NK-92 (cell line): Measurements from ENCODE around the gene SPATA16.
"Not testable (repeated sequence)": the region's sequence is repeated elsewhere in the genome, so short reads cannot be mapped to it uniquely, and the experiment has no call there.

ENCODE experiments used
- DNase-seq: peaks from one replicate; lab custom pipeline; 2025; ENCODE audit not compliant: unreplicated experiment; lab: John Stamatoyannopoulos, UW

SPATA16 gene

DNA sequence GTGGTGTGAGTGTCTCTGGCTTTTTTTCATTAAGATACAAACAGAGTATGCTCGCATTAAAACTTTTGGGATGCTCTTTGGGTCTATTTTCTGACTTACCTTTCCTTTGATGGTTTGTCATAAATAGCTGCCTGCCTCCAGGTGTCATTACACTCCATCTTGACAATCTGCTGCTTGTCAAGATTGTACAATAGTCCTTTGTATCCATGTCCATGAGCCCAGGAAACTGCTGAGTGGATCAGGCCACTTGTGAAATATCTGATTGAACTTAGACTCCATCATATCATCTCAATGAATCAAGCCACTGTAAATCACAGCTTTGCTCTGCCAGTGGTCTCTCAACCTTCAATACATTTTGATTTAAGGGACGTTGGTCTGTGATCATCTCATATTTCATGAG is 255.3 kb downstream of the SPATA16 start:
- no peak for DNase-seq

DNA sequence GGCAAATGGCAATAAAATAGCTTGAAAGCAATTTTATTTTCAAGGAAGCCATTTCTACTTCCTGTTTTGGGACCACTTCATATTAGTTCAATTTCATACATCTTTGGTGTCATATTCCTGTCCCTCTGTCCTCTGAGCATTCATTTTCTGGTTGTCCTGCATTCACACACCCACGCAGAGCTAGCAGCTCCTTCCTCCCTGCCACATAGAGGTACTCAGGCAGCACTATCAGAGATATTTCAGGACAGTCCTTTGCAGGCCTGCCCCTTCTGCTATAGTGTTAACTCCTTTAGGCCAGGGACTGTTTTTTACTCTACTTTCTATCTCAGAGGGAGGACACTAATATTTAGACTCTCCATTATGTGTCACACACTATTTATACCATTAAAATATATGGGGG is 258.5 kb downstream of the SPATA16 start:
- no peak for DNase-seq

DNA sequence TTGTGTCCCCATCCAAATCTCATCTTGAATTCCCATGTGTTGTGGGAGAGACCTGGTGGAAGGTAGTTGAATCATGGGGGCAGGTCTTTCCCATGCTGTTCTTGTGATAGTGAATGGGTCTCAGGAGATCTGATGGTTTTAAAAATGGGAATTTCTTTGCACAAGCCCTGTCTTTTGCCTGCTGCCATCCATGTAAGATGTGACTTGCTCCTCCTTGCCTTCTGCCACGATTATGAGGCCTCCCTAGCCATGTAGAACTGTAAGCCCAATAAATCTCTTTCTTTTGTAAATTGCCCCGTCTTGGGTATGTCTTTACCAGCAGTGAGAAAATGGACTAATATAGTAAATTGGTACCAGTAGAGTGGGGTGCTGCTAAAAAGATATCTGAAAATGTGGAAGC is 261.7 kb downstream of the SPATA16 start:
- not testable (repeated sequence) for DNase-seq

DNA sequence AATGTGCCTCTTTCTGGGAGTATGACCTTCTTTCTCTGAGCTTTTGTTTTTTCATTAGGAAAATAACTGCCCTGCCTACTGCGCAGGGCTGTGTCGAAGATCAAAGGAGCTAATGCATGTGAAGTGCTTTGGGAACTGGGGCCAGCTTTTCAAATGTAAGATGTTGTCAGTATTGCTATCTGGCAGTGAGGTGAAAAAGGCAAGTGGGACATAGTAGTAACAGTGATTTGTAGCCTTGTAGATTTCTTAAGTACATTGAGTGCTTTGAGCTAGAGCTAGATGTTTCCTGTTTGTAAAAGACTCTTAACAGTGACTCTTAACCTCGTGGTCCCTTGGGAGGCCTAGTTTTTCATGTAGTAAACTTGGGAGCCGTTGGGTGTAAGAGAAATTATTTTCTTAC is 264.0 kb downstream of the SPATA16 start:
- no peak for DNase-seq

DNA sequence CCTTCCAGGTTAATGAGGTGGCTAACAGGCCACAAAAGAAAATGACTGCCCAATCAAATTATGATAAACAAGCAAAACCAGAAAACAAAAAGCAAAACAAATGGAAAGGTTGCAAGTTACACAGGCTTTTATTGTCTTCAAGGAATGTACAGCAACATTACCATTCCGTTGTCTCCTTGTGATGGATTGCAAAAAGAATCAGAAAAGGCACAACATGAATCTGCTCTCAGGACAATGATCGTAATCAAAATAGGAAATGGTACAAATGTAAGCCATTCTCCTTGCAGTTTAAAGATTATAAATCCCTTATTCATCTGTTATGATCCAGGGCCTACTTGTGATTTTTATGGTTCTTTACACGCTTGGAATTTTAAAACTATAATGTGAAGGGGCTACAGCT is 264.7 kb downstream of the SPATA16 start:
- no peak for DNase-seq

DNA sequence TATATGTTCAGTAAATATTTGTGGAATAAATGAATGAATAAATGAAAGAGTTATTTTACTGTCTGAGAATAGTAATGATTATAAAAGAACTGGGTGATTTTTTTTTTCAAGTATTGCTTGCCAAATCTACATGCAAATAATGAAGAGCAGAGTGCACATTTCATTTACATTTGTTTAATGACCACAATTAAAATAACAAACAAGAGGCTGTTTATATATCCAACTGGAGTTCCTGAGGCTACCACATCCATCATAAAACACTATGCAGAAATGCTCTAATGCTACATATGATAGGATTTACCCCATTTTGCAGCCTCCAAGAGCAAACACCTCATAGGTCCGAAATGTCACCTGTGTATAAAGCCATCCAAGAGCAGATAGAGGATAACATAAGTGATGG is 266.0 kb downstream of the SPATA16 start:
- DNase-seq: no peak

DNA sequence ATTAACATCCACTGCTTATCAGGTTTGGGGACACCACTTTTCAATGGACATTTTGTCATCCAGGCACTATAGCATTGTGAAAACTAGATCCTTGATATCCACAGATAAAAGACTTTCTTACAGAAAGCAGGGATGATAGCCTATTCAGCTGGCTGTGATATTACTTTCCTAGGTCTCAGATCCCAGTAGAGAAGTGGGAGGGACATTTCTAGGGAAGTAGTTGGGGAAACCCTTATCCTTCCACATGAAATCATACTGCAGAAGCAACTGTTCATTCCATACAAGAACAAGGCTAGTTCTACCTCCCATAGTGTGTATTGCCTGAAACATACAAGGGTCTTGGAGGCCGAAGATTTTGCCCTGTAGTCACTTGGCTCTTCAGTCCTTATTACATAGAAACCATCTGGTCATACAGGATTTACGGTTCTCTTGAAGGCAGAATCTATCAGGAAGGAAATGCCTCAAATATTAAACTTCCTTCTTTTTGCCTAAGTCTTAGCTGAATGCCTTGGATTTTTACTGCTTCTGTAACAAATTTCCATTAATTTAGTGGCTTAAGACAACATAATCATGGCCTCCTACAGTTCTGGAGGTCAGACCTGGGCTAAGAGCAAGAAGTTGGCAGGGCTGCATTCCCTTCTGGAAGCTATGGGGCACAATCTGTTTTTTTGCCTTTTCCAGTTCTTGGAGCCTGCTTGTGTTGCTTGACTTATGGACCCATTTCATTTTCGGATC is 271.1 kb downstream of the SPATA16 start:
- DNase-seq: no peak

DNA sequence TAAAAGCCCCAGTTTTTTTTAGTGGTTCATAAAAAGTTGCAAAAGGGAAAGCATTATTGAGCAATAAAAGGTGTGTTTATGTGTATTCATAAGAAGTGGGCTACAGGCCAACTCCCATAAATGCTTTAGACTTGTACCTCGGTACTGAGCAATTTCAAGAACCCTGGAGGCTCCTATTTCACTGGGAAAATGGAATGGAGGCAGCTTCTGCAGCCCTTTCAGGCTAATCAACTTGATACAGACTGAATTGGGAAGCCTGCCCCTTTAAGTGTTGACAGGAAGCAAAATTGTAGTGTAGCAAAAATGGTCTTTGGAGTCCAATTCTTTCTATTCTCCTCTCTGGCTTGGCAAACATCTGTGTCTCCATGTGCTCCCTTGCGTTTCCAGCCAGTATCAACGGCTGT is 271.7 kb downstream of the SPATA16 start:
- DNase-seq: no peak

DNA sequence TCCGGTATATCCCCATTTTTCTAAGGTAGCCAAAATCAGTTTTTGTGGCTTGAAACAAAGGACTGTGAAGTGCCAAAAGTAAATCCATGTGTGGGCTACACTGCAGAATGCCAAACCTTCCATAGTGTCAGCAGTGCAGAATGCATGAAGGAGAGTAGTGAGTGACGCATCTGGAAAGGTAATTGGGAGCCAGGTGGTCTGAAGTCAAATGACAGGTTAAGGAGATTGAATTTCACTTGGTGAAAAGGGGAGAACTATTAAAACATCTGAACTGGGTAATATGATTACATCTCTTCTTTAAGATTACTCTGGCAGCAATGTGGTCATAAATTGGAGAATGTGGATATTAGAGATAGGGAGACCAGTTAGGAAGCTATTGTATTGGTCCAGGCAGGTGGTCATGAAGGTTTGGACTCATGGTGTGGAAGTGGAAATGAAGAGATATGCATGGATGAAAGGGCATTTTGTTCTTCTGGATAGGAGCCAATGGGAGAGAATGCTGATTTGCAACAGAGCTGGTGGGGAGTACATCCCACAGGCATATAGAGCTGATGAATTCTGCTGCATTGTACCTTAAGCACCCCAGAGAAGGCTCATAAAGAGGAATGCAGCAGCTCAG is 272.3 kb downstream of the SPATA16 start:
- DNase-seq: no peak

DNA sequence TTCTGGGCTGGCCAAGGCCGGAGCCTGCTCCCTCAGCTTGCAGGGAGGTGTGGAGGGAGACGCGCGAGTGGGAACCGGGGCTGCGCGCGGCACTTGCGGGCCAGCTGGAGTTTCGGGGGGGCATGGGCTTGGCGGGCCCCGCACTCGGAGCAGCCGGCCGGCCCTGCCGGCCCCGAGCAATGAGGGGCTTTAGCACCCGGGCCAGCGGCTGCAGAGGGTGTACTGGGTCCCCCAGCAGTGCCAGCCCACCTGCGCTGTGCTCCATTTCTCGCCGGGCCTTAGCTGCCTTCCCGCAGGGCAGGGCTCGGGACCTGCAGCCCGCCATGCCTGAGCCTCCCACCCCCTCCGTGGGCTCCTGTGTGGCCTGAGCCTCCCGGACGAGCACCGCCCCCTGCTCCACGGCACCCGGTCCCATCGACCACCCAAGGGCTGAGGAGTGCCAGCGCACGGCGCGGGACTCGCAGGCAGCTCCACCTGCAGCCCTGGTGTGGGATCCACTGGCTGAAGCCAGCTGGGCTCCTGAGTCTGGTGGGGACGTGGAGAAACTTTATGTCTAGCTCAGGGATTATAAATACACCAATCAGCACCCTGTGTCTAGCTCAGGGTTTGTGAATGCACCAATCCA is 274.2 kb downstream of the SPATA16 start:
- not testable (repeated sequence) for DNase-seq

DNA sequence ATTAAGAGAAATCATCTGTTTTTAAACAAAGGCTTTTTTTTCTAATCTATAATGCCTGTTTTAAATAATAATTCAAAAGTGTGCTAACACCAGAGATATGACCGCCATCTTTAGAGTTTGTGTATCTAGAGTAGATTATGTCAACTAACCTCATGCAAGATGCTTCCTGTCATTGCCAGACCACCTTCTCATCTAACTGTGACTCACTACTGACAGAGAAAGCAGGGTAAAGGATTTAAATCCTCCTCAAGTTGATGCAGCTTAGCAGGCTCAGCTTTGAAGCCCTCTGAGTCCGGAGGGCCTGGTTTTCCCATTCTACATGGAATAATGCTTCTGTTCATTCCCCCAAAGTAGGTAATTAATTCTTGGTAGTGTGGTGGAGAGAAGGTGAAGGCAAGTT is 282.0 kb downstream of the SPATA16 start:
- no peak for DNase-seq

DNA sequence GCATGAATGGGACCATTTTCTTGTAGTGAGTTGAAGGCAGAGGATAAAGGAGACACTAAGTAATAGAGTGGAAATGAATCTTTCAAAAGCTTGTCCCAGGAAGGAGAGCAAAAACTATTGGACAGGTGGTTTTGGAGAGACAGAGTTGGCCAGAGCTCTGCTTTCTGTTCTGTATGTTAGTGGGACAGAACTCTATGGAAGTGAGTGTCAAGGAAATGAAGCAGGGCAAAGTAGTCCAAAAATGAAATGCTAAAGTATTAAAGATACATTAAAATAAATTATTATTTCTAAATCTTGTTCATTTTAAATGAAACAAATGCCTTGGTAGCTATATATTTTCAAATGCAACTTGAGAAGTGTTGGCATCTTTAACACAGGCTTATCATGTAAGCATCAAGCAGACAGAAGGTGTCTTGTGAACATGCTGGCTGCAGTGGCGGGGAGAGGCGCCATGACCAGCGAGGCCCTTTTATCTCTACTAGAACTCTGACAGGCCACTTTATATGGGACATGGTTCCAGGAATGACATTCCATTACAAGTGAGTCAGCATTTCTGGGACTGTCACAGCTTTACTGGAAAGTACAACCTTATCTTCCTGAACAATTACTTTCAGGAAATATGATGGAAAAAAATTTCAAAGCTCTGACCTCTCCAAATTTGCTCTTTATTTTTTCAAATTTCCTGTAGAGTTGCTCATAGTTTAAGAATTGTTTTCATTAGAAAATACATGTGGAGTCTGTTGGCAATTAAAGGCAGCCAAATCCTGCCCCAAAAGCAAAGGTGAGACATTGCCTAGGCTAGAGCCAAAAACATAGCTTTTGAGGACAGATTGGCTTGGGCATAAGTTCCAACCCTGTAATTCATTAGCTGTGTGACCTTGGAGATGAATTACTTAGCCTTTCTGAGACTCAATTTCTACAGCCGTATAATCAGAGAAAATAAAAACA is 284.0 kb downstream of the SPATA16 start:
- no peak for DNase-seq

DNA sequence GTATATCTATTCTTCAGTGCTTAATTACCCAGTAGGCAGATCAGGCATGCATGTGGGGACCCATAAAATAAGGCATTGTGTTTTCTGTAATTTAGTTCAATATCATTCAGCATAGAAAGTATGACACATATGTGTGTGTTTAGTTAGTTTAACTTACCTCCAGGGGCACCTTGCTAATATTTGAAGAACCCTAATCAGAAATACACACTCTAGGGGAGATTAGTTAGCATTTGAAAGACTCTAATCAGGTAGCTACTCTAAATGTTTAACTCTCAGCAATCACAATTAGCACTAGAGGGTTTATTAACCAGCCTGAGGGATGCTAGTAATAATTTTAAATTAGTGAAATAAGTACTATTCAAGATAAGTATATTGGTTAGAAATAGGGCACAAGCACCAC is 286.0 kb downstream of the SPATA16 start:
- DNase-seq: no peak

DNA sequence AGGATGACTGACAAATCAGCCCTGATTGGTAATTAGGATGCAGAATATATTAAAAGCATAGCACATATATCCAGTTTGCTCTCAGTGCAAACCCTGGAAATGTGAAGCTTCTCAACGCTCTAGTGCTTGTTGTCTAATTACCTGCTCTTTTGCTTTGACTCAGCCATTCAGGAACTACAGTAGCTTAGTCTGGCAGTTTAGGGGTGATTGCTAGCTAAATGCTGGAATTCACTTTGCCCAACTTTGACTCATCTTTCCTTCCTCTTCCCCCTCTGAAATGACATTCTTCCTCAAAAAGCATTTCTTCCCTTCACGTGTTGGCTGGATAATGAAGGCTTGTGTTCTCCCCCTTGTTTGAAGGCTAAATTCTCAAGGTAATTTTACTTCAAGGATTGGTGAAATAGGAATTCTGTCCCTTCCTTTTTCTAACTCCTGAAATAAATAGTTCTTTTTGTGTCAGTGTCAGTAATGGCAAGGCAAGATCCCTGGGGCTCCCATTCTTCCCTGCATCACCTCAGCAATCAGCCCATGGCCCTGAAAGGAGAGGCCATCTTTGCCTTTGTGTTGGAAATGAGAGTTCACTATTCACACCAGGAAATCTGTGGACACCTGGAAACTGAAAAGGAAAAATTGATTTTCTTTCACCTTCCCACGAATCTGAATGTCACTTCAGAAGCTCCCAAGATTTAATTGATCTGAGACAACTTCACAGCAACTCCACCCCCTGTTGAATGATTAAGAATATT is 286.9 kb downstream of the SPATA16 start:
- DNase-seq: no peak

DNA sequence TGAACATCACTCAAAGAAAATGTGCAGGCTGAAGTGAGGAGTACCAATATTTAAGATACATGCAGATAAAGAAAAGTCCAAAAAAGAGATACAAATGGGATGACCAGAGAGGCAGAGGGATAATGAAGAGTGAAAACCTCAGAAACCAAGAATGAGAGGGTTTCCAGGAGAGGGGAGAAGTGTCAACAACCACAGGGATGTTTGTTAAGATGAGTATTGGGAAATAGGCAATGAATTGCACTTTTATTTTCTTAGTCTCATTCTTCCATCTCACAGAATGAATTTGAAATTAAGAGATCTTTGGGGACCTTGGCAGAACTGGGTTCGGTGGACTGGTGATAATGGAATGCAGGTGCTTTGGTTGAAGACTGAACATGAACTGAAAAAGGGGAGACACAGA is 288.0 kb downstream of the SPATA16 start:
- DNase-seq: no peak

DNA sequence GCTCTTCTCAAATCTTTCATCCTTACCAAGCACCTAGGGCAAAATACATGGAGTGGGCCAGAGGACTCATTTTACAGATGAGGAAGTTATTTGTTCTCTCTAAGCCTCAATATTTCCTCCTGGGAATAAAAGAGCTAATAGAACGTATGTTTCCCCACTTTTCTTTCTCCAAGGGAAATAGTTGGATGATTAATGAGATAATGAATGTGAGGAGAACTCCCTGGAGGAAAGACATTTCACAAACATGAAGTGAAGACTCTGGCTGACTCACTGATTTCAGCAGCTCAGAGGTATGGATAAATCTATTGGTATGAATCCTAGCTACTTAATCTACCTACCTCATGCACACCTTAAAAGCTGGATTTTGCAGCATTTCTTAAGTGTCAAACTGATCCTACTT is 292.1 kb downstream of the SPATA16 start:
- DNase-seq: no peak

DNA sequence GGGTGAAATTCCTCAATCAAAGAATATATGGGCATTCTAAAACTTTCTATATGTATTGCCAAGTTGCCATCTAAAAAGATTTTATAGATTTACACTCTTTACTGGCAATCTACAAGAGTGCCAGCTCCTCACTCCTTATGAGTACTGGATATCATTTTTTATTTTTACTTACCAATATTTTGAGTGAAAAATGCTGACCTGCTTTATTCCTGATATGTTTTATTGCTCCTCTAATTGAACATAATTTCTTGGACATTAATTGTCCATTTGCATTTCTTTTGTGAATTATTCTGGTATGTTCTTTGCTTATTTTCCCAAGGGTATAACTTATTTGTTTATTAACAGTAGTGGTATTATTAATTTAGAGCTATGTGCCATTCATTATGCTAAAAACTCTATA is 293.7 kb downstream of the SPATA16 start:
- DNase-seq: no peak

DNA sequence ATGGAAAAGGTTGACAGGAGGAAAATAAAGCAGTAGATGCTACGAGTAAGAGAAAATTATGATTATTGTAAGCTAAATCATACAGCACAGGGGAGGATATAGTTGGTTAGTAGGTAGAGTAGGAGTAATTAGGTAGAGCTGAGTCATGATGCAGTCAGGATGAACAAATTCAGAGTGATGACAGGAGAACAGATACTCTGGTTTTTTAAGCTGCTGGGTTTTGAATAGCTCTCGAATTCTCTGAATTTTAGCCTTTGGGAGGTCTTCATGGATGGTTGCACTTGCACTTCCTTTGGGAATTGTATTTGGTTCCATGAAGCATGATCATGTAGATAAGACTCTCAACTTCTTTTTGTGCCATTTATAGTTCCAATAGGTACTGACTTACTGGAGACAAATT is 294.3 kb downstream of the SPATA16 start:
- no peak for DNase-seq

DNA sequence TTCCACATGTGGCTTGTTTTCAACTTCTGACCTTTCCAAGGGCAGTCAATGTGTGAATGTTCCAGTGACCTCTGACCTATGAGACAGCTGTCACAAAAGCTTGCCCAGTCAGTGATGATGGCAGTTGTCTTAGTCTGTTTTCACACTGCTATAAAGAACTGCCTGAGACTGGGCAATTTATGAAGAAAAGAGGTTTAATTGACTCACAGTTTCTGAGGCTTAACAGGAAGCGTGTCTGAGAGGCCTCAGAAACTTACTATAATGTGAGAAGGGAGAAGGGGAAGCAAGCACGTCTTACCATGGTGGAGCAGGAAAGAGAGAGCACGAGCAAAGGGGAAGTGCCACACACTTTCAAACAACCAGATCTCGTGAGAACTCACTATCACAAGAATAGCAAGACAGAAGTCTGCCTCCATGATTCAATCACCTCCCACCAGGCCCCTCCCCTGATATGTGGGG is 294.9 kb downstream of the SPATA16 start:
- DNase-seq: no peak

DNA sequence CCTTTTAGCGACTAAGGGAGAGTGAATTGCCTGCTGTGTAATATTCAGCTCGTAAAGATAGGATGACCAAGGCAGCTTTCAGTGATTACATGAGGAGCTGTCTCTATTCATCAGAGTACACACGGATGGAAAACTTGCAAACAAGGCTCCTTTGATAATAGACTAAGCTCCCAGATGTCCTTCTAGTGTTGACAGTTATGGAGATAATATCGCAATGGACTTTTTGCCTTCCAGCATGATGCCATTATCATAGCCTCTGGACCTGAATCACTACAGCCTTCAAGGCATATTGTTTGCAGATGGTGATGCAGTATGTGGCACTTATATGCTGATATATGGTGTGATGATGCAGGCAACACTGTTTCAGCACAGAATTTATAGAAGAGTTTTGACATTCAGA is 296.6 kb downstream of the SPATA16 start:
- no peak for DNase-seq

DNA sequence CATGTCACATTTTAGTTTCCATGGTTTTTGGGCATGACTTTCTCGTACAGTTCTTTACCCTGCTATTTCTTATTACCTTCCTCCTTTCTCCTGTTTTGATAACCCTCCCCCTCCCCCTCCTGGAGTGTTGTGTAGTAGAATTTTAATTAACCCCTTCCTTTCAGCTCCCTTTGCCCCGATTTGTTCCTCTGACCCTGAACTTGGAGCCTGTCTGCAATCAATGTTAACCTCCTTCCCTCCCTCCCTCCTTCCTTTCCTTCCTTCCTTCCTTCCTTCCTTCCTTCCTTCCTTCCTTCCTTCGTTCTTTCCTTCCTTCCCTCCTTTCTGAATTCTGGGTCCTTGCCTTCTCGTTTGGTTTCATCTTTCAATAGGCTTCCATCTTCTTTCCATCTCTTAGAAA is 300.1 kb downstream of the SPATA16 start:
- DNase-seq: no peak
